Stimulated activated CD8-positive, alpha-beta memory T cell treated with anti-CD3 and anti-CD28 coated beads, Interleukin-15, amount 100 ng/mL, for 48 hours (primary cell): ENCODE data around the gene ZNF462.

ENCODE experiments used
- DNase-seq, 2 donors: peaks; one replicate each; pipeline ENCODE4 v3.0.0-alpha.2; 2020; ENCODE audit warnings: low read depth in 2 of 2

Gene ZNF462

DNA sequence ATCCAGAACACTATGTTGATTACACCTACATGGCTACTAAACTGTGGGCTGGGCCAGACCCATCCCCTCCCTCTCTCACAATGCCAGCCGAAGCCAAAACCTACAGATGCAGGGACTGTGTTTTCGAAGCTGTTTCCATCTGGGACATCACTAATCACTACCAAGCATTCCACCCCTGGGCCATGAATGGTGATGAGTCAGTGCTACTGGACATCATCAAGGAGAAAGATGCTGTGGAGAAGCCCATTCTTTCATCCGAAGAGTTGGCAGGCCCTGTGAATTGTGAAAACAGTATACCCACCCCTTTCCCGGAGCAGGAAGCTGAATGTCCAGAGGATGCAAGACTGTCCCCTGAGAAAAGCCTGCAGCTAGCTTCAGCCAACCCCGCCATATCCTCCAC, 65.0 kb downstream of the ZNF462 start:
- DNase-seq, result no peak

DNA sequence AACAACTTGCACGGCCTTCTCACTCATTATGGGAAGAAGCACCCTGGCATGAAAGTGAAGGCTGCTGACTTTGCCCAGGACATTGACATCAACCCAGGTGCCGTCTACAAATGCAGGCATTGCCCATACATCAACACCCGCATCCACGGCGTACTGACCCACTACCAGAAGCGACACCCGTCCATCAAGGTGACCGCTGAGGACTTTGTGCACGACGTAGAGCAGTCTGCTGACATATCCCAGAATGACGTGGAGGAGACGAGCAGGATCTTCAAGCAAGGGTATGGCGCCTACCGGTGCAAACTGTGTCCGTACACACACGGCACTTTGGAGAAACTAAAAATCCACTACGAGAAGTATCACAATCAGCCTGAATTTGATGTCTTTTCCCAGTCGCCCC, 65.4 kb downstream of the ZNF462 start:
- no peak for DNase-seq

DNA sequence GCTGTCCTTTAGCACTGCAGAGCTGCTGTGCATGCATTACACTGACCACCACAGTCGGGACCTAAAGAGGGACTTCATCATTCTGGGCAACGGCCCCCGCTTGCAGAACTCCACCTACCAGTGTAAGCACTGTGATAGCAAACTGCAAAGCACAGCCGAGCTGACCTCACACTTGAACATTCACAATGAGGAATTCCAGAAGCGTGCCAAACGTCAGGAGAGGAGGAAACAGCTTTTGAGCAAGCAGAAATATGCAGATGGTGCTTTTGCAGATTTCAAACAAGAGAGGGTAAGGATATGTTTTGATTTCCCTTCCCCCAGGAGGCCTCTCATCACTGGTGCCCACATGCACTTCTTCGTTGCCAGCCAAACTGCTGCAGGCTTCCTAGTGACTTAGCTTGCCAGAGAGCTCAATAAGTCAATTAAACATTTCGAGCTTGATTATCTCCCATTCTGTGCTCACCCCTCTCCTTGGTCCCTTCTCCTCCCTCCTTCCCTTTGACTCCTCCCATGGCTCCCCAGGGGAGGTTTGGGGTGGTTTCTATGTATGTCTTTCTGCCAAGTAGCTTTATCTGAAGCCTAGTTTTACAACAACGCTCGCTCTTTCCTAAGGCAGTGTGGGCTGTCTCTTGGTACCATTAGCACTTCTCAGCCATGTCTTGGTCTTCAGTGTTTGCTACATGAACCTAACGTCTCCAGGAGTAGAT, 66.7 kb downstream of the ZNF462 start:
- no peak for DNase-seq

DNA sequence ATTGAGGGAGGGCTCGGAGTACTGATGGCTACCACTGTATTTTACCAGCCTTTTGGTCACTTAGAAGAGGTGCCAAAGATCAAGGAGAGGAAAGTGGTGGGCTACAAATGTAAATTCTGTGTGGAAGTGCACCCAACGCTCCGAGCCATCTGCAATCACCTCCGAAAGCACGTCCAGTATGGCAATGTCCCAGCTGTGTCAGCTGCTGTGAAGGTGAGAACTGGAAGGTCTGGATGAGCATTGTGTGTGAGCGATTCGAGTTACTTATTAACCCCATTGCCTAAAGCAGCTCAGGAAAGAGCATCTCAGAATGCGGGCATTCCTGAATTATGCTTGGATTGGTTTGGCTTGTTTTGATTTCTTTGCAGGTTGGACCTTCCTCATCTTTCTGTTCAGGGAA, 67.5 kb downstream of the ZNF462 start:
- no peak for DNase-seq

DNA sequence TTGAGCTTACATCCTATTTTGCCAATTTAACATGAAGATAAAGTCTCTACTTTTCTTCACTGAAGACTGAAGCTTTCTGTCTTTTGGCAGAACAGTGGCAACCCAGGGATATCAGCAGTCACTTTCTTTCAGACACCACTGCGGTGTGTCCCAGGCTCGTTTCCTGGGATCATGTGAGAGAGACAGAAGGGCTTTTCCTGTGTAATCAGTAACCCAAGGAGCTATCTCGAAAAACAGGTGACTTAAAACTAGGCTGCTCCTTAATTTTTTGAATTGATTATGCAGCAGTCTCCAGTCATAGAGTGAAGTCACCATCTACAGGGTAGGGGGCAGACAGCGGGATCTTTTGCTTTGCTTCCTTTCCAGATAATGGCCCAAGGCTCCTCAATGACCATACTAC, 68.5 kb downstream of the ZNF462 start:
- no peak for DNase-seq

DNA sequence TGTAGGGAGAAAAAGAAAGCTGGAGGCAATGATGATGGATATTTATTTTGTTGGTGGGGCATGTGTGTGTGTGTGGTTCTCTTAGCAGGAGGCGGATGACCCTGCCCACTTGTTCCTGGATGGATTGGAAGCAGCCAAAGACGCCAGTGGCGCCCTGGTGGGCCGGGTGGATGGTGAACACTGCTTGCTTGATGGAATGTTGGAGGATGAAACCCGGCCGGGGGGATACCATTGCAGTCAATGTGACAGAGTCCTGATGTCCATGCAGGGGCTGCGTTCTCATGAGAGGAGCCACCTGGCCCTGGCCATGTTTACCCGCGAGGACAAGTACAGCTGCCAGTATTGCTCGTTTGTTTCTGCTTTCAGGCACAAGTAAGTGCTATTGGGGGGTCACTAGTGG, 69.2 kb downstream of the ZNF462 start:
- DNase-seq, result no peak

DNA sequence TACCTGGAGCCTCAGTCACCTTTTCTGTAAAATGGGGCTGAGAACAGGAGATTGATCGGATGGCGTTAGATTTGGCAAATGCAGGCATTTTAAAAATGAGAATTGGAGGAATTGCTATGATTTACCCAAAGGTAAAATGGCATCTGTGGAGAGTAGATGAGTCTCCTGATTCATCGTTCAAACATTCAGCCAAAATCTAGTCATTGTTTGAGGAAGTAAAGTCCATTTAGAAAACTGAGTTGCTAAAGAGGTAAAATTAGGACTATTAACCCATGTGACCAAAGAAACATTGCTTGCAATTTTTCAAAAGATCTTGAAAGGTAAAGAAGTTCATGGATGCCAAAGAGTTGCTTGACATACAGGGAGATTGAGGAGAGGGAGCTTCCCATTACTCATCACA, 69.7 kb downstream of the ZNF462 start:
- no peak for DNase-seq

DNA sequence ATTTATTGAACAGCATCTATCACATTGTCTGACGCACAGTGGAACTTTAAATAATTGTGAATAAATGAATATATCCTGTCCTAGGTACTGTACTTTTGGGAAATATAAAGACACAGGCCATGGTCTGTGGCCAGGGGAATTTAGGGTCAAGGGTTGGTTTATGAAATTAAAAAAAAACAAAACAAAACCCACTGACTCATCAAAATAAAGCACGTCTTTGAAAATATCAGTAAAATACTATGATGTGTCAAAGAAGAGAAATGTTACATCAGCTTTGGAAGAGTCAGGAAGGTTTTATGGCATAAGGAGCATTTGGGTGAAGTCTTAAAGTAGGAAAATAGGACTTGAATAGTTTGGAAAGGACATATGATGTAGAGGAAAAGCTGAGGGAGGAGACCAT, 70.5 kb downstream of the ZNF462 start:
- no peak for DNase-seq

DNA sequence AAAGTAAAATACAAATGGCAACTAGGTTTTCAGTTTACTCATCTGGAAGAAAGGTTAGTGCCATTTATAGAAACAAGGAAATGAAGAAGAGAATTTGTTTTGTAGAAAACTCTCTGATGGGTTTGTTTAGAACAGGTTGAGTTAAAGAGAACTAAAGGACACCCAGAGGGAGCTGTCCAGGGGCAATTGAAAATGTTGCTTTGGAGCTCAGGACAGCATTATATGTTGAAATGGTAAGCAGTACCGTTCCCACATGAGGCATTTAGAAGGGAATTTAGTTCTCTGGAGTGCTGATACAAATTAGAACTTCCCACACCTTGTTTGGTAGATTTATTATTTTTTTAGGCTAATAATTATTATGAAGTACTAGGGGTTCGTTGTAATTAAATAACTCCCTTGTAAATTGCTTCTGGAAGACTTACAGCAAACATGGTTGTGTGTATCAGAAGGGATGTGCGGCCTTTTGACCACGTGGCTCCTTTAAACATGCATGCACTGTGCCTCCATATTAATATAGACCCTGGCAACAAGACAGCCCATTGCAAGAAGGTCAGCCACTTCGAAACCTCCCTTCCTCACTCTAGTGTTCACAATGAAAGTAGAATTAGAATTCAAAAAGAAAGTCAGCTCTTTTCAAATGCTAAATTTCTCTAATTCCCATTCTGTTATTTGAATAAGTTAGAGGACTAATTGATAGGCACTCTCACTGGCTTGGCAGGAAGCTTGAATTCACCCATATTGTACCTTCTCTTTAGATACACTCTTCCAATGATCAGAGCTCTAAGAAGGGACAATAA, 71.7 kb downstream of the ZNF462 start:
- DNase-seq, result no peak

DNA sequence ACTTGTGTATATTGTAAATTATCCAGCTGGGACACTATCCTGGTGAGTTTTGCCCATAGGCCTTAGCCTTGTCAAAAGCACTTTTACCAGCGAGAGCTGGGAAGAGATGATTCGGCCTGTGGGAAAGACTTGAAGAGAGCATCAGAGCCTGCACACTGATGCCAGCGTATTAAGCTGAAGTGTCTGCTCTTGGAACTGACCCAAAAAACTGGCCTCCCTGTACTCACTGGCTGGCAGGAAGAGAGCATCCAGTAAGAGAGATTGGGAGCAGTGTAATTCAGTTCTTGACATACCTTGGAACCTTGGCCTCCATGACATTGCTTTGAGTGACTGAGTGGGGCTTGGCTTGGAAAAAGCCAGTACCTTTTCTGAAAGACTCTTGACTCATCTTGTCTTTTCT, 73.7 kb downstream of the ZNF462 start:
- DNase-seq, result no peak

DNA sequence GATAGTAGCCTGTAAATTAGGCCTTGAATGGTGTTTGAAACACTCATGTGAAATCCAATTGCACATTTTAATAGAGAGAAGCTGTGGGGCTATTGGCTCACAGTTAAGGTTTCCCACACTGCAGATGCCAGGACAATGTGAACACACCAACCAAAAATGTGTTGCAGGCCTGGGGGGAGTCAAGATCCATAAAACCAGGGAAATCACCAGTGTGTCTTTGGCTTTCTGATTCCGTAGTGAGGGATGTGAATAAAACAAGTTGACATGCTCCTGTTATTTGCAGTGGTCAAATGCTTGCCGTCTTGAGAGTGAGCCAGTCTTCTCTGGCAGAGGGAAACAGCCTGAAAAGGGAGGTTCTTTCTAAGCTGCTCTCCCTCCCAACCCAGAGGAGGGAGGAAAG, 79.0 kb downstream of the ZNF462 start:
- no peak for DNase-seq

DNA sequence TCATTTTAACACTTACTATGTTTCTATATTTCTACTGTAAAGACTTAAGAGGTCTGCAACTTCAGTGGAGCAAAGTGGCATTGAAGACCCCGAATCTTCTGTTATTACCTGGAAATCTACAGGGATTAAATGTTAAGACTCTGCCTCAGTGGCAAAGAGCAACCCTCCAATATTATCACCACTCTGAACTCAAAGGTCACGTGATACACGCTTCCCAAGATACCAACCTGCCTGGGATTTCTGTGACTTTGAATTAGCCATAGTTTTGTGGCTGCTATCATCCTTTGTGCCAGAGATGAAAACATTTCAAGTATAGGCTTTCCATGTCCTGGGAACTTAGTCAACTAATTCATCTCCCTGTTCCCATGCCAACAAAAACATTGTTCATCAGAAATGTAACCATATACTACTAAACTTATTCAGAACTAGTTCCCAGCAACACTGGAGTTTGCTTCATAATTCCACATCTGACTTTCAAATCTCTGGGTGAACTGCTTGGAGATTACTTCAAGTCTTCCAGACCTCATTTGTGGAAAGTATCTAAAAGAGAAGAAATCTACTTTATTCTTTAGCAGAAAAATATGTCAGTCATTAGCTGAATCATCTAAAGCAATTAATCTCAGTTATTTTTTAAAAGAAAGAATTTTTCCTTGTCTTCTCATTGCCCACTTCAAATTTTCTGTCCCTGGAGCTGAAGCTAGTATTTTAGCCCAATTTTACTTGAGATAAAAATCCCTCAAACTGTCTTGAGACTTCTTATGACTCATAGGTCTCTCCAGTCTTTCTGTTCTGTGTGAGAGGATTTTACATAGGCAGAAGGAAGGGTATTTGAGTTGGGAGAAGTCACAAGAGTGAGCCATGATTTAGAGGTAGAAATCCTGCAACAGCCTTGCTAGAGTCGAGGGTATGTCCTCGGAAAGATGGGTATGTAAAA, 83.0 kb downstream of the ZNF462 start:
- DNase-seq, result no peak

DNA sequence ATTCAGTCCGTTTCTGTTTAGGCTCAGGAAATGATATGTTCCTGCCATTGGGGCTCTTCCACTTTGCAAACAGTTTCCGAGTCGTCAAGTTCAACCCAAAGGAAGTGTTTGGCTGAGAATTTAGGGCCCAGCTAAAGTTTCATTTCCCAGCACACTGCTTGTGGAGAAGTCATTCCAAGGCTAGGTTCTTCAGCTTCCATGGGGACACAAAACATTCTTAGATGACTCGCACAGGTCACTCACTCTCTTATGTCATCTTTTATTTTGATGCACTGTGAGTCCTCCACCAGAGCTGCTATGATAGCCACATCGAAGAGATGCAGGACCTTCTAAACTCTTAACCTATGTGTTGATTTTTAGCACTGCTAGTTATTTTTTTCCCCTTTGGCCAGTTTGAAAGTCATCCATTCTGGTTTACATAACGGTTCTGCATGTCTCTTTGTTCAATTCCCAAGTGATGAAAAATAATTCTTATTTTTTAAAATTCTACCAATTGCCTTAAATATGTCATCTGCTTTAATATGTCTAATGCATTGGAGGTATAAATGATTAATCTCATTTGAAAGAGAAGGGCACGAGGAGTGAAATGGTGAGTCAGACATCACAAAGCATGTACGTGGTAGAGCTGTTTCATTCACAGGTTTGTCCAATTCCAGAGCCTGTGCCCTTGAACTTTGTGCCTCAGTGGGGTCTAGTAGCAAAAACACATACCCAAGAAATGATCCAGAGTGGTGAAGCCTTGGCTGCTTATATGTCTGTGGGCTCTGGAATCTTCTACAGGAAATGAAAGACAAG, 84.3 kb downstream of the ZNF462 start:
- DNase-seq, result no peak

DNA sequence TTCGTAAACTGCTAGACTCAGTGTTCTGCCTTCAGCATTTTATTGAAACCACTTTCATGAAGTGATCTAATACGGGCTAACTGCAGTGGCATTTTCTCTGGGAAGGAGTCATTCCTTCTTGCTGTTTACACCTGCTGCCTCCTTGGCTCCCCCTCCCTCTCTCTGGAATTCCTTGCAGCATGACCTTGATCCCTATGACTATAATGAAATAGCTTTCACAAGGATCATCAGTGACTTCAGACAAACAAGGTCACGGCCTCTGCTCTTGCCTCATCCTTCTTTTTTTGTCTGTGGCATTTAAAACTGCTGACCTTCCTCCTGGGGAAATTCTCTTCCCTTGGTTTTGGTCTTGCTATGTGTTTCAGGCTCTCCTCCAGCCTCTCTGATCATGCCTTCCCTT, 90.2 kb downstream of the ZNF462 start:
- no peak for DNase-seq

DNA sequence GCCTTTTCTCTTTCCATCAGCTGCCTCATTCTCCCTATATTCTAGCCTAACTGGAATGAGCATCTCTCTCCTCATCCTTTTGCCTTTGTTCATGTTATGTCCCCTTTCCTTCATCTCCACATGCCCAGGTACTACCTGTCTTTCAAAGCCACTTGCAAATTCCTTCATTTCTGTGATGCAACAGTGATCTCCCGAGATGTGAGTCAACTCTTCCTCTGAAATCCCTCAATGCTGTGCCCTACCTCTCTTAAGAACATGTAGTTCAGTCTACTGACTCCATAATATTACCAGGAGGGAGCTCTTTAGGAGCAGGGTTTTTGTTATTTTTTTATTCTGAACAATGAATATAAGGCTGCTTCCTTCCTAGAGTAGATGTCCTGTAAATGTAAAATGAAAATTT, 91.6 kb downstream of the ZNF462 start:
- no peak for DNase-seq

DNA sequence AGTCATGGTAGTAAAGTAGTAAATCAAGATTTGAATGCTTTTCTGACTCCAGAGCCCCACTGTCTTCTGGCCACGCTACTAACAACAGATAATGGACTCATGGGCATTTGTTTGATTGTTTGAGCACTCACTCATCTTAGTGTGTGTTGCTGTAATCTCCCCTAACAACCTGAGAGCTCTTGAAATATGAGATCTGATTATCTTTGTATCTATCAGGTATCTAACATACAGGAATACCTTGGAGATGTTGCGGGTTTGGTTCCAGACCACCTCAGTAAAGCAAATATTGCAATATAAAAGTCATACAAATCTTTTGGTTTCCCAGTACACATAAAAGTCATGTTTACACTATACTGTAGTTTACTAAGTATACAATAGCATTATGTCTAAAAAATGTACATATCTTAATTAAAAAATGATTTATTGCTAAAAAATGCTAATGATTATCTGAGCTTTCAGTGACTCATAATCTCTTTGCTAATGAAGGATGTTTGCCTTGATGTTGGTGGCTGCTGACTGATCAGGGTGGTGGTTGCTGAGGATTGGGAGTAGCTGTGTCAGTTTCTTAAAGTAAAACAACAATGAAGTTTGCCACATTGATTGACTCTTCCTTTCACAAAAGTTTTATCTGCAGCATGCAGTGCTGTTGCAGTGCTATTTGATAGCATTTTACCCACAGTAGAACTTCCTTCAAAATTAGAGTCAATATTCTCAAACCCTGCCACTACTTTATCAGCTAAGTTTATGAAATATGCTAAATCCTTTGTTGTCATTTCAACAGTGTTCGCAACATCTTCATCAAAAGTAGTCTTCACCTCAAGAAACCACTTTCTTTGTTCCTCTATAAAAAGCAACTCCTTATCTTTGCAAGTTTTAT, 92.2 kb downstream of the ZNF462 start:
- no peak for DNase-seq

DNA sequence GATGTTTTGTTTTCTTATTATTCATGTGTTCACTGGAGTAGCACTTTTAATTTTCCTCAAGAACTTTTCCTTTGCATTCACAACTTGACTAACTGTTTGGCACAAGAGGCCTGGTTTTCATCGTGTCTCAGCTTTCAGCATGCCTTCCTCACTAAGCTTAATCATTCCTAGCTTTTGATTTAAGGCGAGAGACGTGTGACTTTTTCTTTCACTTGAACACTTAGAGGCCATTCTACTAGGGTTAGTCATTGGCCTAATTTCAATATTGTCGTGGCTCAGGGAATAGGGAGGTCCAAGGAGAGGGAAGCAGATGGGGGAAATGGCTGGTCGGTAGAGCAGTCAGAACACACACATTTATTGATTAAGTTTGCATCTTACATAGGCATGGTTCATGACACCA, 94.0 kb downstream of the ZNF462 start:
- no peak for DNase-seq

DNA sequence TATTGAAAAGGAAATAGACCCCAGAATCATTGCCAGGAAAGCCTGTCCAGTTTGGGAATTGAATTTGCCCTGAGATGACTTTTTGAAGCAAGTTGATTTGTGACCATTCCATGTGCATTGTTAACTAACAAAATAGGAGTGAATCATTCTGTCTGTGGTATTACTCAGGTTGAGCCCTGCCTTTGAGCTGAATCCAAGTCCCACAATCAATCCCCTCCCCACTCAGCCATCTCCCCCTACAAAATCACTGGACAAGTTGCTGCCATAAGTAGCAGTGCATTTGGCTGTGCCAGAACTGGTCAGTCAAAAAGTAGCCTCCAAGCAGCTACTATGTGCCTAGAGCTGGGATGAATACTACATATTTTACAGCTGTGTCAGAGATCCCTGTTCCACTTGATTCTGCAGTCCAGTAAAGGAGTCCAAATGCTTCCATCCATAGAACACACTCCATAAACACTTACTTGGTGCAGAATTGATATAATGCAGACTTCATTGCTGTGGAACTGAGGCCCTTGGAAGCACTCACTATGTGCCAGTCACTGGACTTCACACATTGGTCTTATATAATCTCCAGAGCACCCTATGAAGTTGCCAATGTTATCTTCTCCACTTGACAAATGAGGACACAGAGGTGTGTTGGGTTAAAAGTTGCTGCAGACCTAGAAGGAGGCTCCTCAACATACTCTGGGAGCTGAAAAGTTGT, 96.1 kb downstream of the ZNF462 start:
- no peak for DNase-seq

DNA sequence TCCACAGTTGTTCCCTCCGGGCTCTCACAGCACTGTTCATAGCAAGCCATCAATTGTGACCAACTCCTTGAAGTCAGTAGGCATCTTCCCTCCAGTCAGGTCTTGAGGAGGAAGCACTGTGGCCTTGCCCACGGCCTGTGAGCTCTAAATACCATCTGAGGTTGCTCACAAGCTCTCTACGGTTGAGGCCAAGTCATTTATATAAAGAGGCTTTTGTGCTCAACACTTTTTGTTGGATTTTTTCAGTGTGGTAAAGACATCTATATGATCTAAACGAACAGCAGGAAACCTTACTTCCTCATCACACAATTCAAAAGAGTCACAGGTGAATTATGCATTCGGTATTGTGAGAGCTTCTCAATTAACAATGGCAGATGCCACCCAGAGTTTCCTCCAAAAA, 97.3 kb downstream of the ZNF462 start:
- DNase-seq, result no peak

DNA sequence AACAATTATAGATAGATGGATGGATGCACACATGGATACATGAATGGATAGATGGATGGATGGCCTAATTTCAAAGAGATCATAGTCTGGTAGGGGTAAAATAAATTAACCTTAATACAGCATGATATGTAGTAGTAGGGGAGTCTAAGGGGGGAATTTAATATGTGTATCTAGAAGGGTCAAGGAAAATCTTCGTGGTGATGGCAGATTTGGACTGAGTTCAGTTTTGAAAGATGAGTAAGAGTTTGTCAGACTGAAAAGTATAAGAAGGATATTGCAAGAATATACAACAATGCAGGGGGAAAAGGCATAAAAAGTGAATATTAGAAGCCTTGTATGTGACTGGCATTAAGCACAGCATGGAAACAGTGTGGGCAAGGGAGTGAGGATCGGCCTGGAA, 98.7 kb downstream of the ZNF462 start:
- DNase-seq, result no peak
